DMS 273 (cell line): ENCODE results near the gene ATP13A3.
A peak's percentile ranks its signal among the peaks of the same experiment; 100 is the strongest.
"Not testable (repeated sequence)": the region's sequence is repeated elsewhere in the genome, so short reads cannot be mapped to it uniquely, and the experiment has no call there.

Experiments used
- DNase-seq: peaks from one replicate; lab custom pipeline; 2025; ENCODE audit not compliant: unreplicated experiment; lab: John Stamatoyannopoulos, UW

ATP13A3 gene

GRCh38 chr3:194500198-194500597, 13.4 kb upstream of the ATP13A3 start:
- DNase-seq: no peak

DNA sequence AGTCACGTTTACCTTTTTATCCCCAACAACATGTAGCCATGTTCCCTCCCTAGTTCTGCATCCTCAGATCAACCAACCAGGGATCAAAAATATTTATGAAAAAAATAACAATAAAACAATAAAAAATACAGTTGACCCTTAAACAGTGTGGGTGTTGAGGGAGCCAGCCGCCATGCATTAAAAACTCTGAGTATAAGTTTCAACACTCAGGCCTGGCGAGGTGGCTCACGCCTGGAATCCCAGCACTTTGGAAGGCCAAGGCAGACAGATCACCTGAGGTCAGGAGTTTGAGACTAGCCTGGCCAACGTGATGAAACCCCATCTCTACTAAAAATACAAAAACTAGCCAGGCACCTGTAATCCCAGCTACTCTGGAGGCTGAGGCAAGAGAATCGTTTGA, 12.7 kb upstream of the ATP13A3 start:
- not testable (repeated sequence) for DNase-seq

DNA sequence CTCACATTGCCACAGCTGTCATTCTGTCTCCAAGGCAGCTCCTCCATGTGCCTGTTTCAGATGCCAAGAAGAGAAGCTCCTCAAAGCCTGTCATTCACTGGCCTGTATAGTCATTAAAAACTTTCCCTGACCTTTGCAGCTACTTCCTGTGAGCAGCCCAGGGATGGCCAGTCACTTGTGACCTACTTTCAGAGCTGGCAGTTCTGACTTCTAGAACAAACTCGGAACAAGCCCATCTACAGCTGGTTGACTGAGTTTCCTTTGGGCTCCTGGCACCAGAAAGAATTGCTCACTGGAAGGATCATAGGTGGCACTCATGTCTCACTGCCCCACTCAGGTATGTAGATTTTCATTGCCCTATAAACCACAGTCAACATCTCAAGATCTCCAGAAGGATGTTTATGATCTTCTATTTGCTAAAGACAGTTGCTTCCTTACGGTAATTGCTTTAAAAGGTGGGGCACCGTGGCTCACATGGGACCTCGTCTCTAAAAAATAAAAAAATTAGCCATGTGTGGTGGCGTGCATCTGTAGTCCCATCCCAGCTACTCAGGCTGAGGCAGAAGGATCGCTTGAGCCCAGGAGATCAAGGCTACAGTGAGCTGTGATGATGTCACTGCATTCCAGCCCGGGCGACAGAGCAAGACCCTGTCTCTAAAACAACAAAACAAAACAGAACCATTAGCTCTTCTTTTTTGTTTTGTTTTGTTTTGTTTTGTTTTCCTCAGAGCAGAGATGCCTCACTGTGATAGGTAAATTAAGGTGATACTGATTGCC, 11.2 kb upstream of the ATP13A3 start:
- peak; percentile 32 for DNase-seq

GRCh38 chr3:194496217-194496919, 9.6 kb upstream of the ATP13A3 start:
- DNase-seq: peak; percentile 33

- DNase-seq: peak; percentile 30
Observed at GRCh38 chr3:194494951-194495374, 8.2 kb upstream of the ATP13A3 start.

- DNase-seq: not testable (repeated sequence)
Observed at GRCh38 chr3:194493995-194494927, 7.5 kb upstream of the ATP13A3 start.

- no peak for DNase-seq
Observed at GRCh38 chr3:194492001-194492400, 5.2 kb upstream of the ATP13A3 start.

- no peak for DNase-seq
Observed at GRCh38 chr3:194489736-194490612, 3.2 kb upstream of the ATP13A3 start.

DNA sequence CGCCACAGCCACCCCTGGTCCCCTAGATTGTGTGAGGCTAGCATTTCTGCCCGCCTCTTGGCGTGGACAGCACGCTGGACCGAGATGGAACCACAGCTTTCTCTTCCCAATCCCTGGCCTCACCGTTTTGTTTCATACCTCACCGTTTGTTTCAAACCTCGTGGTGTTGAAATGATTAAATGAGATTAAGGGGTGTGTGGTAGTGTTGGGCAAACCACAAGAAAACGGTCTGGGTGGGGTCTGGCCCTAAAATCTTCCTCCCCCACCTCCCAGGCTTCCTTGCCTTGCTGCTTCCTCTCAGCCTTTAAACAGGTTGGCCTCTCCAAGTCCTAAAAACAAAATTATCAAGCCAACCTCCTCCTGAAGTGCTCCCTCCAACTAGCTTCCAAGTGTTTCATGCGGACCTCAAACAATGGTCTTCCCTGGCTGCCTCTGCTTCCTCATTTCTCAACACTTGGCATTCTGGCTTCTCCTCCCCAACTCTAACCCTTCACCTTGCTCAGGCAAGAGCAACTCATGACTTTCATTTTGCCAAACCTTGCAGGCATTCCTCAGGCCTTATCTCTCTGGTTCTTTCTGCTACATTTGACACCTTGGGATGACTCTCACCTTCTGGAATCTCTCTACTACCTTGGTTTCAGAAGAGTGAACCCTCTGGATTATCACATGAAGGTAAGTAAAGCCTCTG, 1.4 kb upstream of the ATP13A3 start:
- no peak for DNase-seq

DNA sequence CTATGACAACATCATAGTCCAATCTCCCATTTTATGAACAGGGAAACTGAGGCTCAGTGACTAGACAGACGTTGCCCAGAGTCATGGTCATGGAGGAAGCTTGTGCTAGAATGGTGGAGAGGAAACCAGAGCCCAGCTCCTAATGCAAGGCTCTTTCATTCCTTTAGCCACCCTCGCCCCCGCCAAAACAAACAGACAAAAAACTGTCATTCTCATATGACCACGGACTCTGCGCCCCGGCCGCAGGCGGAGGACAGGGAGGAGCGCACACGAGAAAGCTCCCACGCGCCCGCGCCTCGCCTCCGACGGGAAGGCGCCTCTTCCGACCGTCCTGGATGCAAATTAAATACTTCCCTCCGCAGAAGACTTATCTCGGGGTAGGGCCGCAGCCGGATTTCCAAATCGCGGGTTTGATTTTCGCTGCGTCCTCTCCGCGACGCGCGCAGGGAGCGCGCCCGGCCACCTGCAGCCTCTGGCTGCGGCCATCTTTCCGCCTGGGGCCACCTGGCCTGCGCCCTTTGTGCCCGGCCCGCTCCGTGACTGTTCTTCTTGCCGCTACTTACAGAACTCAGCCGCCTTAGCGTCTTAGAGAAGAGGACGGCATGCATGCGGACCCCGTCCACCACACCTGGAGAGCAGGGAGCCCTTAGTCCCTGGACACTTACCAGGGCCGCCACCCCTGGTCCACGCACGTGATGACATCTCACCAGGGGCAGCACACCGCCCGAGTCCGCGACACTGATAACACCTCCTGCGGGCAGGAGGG, 670 bp upstream of the ATP13A3 start:
- DNase-seq: peak; percentile 61

GRCh38 chr3:194485881-194486539, 792 bp downstream of the ATP13A3 start:
- DNase-seq: peak; percentile 72

DNA sequence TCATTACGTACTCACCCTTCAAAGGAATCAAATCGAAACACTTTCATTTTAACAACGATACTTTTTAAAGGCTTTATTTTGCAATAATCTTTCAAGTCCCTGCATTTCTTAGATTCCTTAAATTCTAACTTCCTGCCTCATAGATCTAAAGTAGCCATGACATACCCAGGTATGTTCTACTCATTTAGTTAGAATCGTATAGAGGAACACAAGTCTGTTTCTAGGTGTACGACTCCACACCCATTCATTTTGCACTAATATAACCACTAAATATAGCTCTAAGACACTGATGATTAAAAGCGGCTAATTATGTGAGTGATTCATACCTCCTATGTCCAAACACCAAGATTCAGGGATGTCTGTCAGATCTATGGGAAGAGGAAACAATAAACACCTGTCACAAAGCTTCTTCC, 1.3 kb downstream of the ATP13A3 start:
- no peak for DNase-seq

DNA sequence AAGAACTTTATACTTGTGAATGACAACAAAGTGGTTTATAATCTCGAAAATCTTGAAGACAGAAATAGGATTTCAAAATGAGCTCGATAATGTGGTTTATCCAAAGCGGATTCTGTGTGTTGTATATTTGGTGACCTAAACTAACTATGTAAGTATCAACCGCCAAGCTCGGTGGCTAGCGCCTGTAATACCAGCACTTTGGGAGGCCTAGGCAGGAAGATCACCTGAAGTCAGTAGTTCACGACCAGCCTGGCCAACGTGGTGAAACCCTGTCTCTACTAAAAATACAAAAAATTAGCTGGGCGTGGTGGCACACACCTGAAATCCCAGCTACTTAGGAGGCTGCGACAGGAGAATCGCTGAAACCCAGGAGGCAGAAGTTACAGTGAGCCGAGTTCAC, 2.2 kb downstream of the ATP13A3 start:
- no peak for DNase-seq

GRCh38 chr3:194483850-194484249, 3.0 kb downstream of the ATP13A3 start:
- DNase-seq: no peak

- DNase-seq: not testable (repeated sequence)
Observed at GRCh38 chr3:194482830-194483229, 4.0 kb downstream of the ATP13A3 start.

- no peak for DNase-seq
Observed at GRCh38 chr3:194482196-194482593, 4.6 kb downstream of the ATP13A3 start.

GRCh38 chr3:194481525-194482195, 5.1 kb downstream of the ATP13A3 start:
- no peak for DNase-seq

DNA sequence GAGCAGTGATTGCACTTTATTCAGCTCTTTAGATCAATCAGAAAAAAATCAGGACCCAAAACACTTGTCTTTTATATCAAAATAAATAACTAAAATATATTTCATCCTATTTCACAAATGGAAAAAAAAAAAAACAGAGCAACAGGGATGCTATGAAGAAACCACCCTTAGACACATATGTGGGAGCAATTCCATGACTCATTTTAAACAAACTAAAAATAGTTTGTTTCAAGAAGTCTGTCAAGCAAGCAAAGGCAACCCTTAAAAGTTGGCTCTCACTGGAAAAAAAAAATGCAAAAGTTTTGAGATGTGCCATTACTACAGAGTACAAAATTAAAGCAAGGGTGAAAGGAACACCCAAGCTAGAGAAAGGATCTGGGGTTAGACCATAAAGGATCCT, 5.7 kb downstream of the ATP13A3 start:
- DNase-seq: no peak
